ENCODE data around the gene PDXP.

The PDXP gene

DNA sequence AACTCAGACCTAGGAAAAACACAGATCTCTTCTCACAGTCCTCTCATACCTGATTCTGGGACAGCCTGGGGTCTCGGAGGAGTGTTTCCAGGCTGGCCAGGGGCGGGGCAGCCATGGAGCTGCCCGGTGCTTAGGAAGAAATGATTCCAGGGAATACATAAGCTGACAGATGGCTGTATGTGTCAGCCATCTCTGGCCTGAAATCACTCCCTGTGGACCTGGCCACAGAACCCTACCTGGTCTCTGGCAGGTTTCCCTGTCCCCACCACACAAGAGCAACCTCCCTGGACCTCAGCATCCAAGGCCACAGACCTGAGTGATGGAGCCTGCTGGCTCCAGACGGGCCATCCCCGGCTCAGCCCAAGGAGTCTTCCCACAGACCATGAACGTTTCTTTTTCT, 39.8 kb upstream of the PDXP start:
- H3K36me3 ChIP-seq (ENCODE audit: control insufficient read depth, insufficient read depth, low read length): peaks cover 59% of the 10 kb centered on the region
- no peak overlapping the region for H3K4me3 ChIP-seq (ENCODE audit: insufficient read depth, low read depth, low read length, poor library complexity, severe bottlenecking)
- no peak overlapping the region for H3K27ac ChIP-seq (ENCODE audit: insufficient read depth, low read length, poor library complexity, severe bottlenecking)
- no peaks in the 10 kb centered on the region for H3K27me3 ChIP-seq (replicated peaks; ENCODE audit: control insufficient read depth, insufficient read depth, low read length, poor library complexity, severe bottlenecking)
- peaks cover 2% of the 10 kb centered on the region for H3K4me1 ChIP-seq (ENCODE audit: control insufficient read depth, insufficient read depth, low read length, poor library complexity, severe bottlenecking)
- DNase-seq: no peak
- H3K9me3 ChIP-seq (ENCODE audit: control insufficient read depth, low read length): no peaks in the 10 kb centered on the region

GRCh38 chr22:37619991-37620390, 38.5 kb upstream of the PDXP start:
- H3K27me3 ChIP-seq (replicated peaks; ENCODE audit: control insufficient read depth, insufficient read depth, low read length, poor library complexity, severe bottlenecking): no peaks in the 10 kb centered on the region
- no peak for DNase-seq
- H3K36me3 ChIP-seq (ENCODE audit: control insufficient read depth, insufficient read depth, low read length): peaks cover 46% of the 10 kb centered on the region
- H3K27ac ChIP-seq (ENCODE audit: insufficient read depth, low read length, poor library complexity, severe bottlenecking): no peak overlapping the region
- no peak overlapping the region for H3K4me3 ChIP-seq (ENCODE audit: insufficient read depth, low read depth, low read length, poor library complexity, severe bottlenecking)
- no peaks in the 10 kb centered on the region for H3K9me3 ChIP-seq (ENCODE audit: control insufficient read depth, low read length)
- peaks cover 7% of the 10 kb centered on the region for H3K4me1 ChIP-seq (ENCODE audit: control insufficient read depth, insufficient read depth, low read length, poor library complexity, severe bottlenecking)

DNA sequence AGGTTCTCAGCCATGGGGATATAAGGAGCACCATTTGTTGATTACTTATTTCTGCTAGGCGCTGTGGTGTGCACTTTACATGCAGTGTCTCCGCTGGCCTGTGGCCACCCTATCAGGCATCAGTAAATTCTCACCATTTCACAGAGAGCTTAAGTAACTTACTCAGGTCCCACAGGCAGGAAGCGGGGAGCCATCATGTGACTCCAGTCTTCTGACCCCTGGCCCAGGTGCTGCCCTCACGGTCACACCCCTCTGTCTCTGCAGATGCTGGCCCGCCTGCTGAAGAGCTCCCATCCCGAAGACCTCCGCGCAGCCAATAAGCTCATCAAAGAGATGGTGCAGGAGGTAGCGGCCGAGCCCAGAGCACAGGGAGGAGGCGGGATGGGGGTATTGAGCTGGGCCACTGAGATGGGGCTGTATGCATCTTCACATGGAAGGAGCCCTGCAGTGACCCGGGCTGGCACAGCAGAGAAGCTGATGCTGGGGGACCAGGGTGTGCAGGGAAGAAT, 37.1 kb upstream of the PDXP start:
- H3K27ac ChIP-seq (ENCODE audit: insufficient read depth, low read length, poor library complexity, severe bottlenecking): no peak overlapping the region
- peaks cover 20% of the 10 kb centered on the region for H3K4me1 ChIP-seq (ENCODE audit: control insufficient read depth, insufficient read depth, low read length, poor library complexity, severe bottlenecking)
- H3K36me3 ChIP-seq (ENCODE audit: control insufficient read depth, insufficient read depth, low read length): peaks cover 39% of the 10 kb centered on the region
- no peaks in the 10 kb centered on the region for H3K27me3 ChIP-seq (replicated peaks; ENCODE audit: control insufficient read depth, insufficient read depth, low read length, poor library complexity, severe bottlenecking)
- no peak for DNase-seq
- H3K4me3 ChIP-seq (ENCODE audit: insufficient read depth, low read depth, low read length, poor library complexity, severe bottlenecking): no peak overlapping the region
- H3K9me3 ChIP-seq (ENCODE audit: control insufficient read depth, low read length): no peaks in the 10 kb centered on the region

GRCh38 chr22:37623075-37624016, 35.2 kb upstream of the PDXP start:
- peak; percentile 51 to 70 (median 58) for DNase-seq
- peak overlapping the region; percentile 35 for H3K27ac ChIP-seq (ENCODE audit: insufficient read depth, low read length, poor library complexity, severe bottlenecking)
- no peaks in the 10 kb centered on the region for H3K27me3 ChIP-seq (replicated peaks; ENCODE audit: control insufficient read depth, insufficient read depth, low read length, poor library complexity, severe bottlenecking)
- H3K4me1 ChIP-seq (ENCODE audit: control insufficient read depth, insufficient read depth, low read length, poor library complexity, severe bottlenecking): peaks cover 39% of the 10 kb centered on the region
- H3K36me3 ChIP-seq (ENCODE audit: control insufficient read depth, insufficient read depth, low read length): peaks cover 20% of the 10 kb centered on the region
- no peaks in the 10 kb centered on the region for H3K9me3 ChIP-seq (ENCODE audit: control insufficient read depth, low read length)
- no peak overlapping the region for H3K4me3 ChIP-seq (ENCODE audit: insufficient read depth, low read depth, low read length, poor library complexity, severe bottlenecking)

GRCh38 chr22:37624017-37624365, 34.5 kb upstream of the PDXP start:
- no peak overlapping the region for H3K4me3 ChIP-seq (ENCODE audit: insufficient read depth, low read depth, low read length, poor library complexity, severe bottlenecking)
- no peak for DNase-seq
- peaks cover 44% of the 10 kb centered on the region for H3K4me1 ChIP-seq (ENCODE audit: control insufficient read depth, insufficient read depth, low read length, poor library complexity, severe bottlenecking)
- no peaks in the 10 kb centered on the region for H3K27me3 ChIP-seq (replicated peaks; ENCODE audit: control insufficient read depth, insufficient read depth, low read length, poor library complexity, severe bottlenecking)
- H3K36me3 ChIP-seq (ENCODE audit: control insufficient read depth, insufficient read depth, low read length): peaks cover 15% of the 10 kb centered on the region
- H3K27ac ChIP-seq (ENCODE audit: insufficient read depth, low read length, poor library complexity, severe bottlenecking): peak overlapping the region; percentile 35
- H3K9me3 ChIP-seq (ENCODE audit: control insufficient read depth, low read length): no peaks in the 10 kb centered on the region

- no peak overlapping the region for H3K4me3 ChIP-seq (ENCODE audit: insufficient read depth, low read depth, low read length, poor library complexity, severe bottlenecking)
- H3K4me1 ChIP-seq (ENCODE audit: control insufficient read depth, insufficient read depth, low read length, poor library complexity, severe bottlenecking): peaks cover 44% of the 10 kb centered on the region
- H3K9me3 ChIP-seq (ENCODE audit: control insufficient read depth, low read length): no peaks in the 10 kb centered on the region
- no peaks in the 10 kb centered on the region for H3K27me3 ChIP-seq (replicated peaks; ENCODE audit: control insufficient read depth, insufficient read depth, low read length, poor library complexity, severe bottlenecking)
- H3K27ac ChIP-seq (ENCODE audit: insufficient read depth, low read length, poor library complexity, severe bottlenecking): peak overlapping the region; percentile 30
- H3K36me3 ChIP-seq (ENCODE audit: control insufficient read depth, insufficient read depth, low read length): peaks cover 11% of the 10 kb centered on the region
- no peak for DNase-seq
Measured at GRCh38 chr22:37624876-37625275, 33.6 kb upstream of the PDXP start.

DNA sequence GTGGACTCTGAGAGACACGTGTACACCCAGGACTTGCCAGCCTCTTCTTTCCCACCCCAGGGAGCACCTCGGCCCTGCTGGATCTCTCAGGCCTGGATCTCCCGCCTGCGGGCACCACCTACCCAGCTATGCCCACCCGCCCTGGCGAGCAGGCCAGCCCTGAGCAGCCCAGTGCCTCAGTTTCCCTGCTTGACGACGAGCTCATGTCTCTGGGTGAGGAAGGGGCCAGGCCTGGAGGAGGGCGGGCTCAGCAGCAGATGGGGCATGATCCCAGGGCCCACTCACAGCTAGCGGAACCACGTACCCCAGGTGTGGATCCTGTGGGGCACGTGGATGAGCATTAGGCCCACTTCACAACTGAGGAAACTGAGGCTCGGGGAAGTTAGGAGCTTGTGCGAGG, 32.8 kb upstream of the PDXP start:
- Histone ChIP-seq H3K9me3 (ENCODE audit: control insufficient read depth, low read length) (no peaks in the 10 kb centered on the region), H3K27me3 (replicated peaks; ENCODE audit: control insufficient read depth, insufficient read depth, low read length, poor library complexity, severe bottlenecking) (no peaks in the 10 kb centered on the region), H3K27ac (ENCODE audit: insufficient read depth, low read length, poor library complexity, severe bottlenecking) (peak overlapping the region; percentile 59), H3K4me1 (ENCODE audit: control insufficient read depth, insufficient read depth, low read length, poor library complexity, severe bottlenecking) (peaks cover 44% of the 10 kb centered on the region), H3K36me3 (ENCODE audit: control insufficient read depth, insufficient read depth, low read length) (peaks cover 6% of the 10 kb centered on the region), H3K4me3 (ENCODE audit: insufficient read depth, low read depth, low read length, poor library complexity, severe bottlenecking) (no peak overlapping the region)
- no peak for DNase-seq

GRCh38 chr22:37626144-37626543, 32.4 kb upstream of the PDXP start:
- no peak for DNase-seq
- Histone ChIP-seq H3K36me3 (ENCODE audit: control insufficient read depth, insufficient read depth, low read length) (peaks cover 3% of the 10 kb centered on the region), H3K27ac (ENCODE audit: insufficient read depth, low read length, poor library complexity, severe bottlenecking) (peak overlapping the region; percentile 59), H3K4me3 (ENCODE audit: insufficient read depth, low read depth, low read length, poor library complexity, severe bottlenecking) (no peak overlapping the region), H3K9me3 (ENCODE audit: control insufficient read depth, low read length) (no peaks in the 10 kb centered on the region), H3K4me1 (ENCODE audit: control insufficient read depth, insufficient read depth, low read length, poor library complexity, severe bottlenecking) (peaks cover 44% of the 10 kb centered on the region), H3K27me3 (replicated peaks; ENCODE audit: control insufficient read depth, insufficient read depth, low read length, poor library complexity, severe bottlenecking) (no peaks in the 10 kb centered on the region)

GRCh38 chr22:37626556-37627075, 31.9 kb upstream of the PDXP start:
- Histone ChIP-seq H3K9me3 (ENCODE audit: control insufficient read depth, low read length) (no peaks in the 10 kb centered on the region), H3K36me3 (ENCODE audit: control insufficient read depth, insufficient read depth, low read length) (peaks cover 8% of the 10 kb centered on the region), H3K27me3 (replicated peaks; ENCODE audit: control insufficient read depth, insufficient read depth, low read length, poor library complexity, severe bottlenecking) (no peaks in the 10 kb centered on the region), H3K27ac (ENCODE audit: insufficient read depth, low read length, poor library complexity, severe bottlenecking) (peak overlapping the region; percentile 59), H3K4me1 (ENCODE audit: control insufficient read depth, insufficient read depth, low read length, poor library complexity, severe bottlenecking) (peaks cover 44% of the 10 kb centered on the region), H3K4me3 (ENCODE audit: insufficient read depth, low read depth, low read length, poor library complexity, severe bottlenecking) (no peak overlapping the region)
- DNase-seq: no peak

DNA sequence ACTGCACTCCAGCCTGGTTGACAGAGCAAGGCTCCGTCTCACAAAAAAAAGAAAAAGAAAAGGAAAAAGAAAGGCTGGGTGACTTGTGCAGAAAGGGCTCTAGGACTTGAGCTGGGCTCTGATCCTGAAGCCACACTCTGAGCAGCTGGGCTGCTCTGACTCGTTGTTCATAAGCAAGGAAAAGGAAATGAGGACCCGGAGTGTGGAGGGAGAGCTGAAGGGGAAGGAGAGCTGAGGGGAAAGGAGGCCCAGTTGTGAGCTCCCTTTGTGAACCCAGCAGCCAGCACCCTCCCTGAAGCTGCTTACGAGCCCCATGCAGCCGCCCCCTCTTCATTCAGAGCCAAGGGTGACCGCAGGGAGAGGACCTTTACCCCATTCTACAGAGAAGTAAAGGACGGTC, 31.4 kb upstream of the PDXP start:
- H3K27me3 ChIP-seq (replicated peaks; ENCODE audit: control insufficient read depth, insufficient read depth, low read length, poor library complexity, severe bottlenecking): no peaks in the 10 kb centered on the region
- peaks cover 12% of the 10 kb centered on the region for H3K36me3 ChIP-seq (ENCODE audit: control insufficient read depth, insufficient read depth, low read length)
- no peak for DNase-seq
- peaks cover 45% of the 10 kb centered on the region for H3K4me1 ChIP-seq (ENCODE audit: control insufficient read depth, insufficient read depth, low read length, poor library complexity, severe bottlenecking)
- H3K27ac ChIP-seq (ENCODE audit: insufficient read depth, low read length, poor library complexity, severe bottlenecking): peak overlapping the region; percentile 59
- H3K9me3 ChIP-seq (ENCODE audit: control insufficient read depth, low read length): no peaks in the 10 kb centered on the region
- no peak overlapping the region for H3K4me3 ChIP-seq (ENCODE audit: insufficient read depth, low read depth, low read length, poor library complexity, severe bottlenecking)
